GM20000 (cell line): Measurements from ENCODE around the gene RASSF5.

Source experiments
- DNase-seq: peaks from one replicate; pipeline ENCODE4 v3.0.0; 2012; ENCODE audit warnings: low spot score
- TF ChIP-seq, protein P1 (sequence below): IDR thresholded peaks from 2 replicates; pipeline ENCODE4 v1.5.1; 2012; ENCODE audit warnings: mild to moderate bottlenecking, control low read depth; ENCODE audit errors: extremely low read depth, missing control alignments

RASSF5 gene

DNA sequence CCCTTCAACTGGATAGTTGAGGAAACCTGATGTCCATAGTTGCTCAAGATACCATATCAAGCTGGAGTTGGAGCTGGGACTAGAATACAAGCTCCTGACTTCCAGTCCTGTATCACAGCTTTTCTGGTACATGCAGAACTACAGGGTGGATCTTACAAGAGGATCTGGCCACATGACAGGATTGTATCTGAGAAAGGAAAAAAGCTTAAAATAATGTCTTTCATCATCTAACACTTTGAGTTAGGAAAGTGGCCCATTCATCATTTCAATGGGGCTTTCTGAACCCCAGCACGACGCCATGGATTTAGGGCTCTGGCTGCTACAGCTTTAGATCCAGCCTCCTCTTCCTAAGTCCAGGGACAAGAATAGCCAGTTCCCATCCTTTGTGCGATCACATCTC, 46.9 kb downstream of the RASSF5 start:
- DNase-seq, result no peak
- TF ChIP-seq, protein P1, sequence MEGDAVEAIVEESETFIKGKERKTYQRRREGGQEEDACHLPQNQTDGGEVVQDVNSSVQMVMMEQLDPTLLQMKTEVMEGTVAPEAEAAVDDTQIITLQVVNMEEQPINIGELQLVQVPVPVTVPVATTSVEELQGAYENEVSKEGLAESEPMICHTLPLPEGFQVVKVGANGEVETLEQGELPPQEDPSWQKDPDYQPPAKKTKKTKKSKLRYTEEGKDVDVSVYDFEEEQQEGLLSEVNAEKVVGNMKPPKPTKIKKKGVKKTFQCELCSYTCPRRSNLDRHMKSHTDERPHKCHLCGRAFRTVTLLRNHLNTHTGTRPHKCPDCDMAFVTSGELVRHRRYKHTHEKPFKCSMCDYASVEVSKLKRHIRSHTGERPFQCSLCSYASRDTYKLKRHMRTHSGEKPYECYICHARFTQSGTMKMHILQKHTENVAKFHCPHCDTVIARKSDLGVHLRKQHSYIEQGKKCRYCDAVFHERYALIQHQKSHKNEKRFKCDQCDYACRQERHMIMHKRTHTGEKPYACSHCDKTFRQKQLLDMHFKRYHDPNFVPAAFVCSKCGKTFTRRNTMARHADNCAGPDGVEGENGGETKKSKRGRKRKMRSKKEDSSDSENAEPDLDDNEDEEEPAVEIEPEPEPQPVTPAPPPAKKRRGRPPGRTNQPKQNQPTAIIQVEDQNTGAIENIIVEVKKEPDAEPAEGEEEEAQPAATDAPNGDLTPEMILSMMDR, result no peak

DNA sequence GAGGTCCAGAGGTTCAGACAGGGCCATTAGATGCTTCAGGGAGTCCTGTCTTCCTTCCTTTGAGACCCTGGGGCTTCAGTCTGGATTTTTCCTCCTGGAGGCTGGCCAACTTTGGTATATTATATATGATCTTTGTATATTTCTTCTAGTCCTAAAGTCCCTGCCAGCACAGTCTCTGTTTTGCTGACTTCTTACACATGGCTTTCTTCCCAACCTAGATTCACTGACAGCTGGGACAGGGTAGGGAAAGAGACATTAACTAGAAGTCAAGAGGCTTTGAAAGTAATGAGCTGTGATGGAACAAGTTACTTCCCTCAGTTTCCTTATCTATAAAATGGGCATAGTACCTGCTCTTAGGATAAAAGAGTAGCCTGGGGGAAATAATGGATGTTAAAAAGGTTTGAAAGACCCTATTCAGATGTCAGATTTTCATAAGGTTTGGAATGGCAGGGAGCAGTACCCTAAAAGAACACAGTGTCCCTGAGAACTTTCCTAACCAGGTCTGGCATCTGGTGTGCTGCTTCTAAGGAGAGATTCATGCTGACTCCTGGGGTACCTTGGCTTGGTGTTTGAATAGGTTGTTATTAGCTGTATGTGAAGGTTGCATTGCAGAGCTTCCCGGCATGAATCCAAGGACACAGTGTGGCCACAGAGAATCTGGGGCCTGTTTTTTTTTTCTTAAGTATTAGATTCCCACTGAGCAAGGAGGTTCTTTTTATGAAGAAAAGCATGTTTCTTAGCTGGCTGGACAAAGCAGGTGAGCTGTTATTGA, 47.6 kb downstream of the RASSF5 start:
- TF ChIP-seq, protein P1, result no peak
- DNase-seq, result no peak

DNA sequence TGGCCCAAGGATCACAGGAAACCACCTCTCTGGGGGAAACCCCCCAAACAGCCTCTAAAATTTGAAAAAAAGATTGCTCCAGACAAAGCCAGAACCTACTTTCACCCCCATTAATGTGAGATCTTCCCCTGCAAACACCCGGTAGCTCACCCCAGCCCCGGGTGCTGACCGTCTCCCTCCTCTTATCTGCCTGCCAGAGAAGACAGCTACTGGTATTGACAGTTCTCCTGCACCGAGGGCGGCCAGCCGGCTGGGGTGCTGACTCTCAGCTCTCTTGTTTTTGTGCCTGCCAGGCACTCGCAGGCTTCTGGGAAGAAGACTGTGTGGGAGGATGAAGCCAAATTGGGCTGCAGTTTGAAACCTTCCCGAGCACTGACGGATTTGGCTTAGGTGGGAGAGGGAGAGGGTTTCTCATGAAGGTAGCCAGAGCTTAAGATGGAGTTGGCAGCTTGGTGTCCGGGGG, 48.2 kb downstream of the RASSF5 start:
- TF ChIP-seq, protein P1, result no peak
- DNase-seq, result peak; percentile 71

DNA sequence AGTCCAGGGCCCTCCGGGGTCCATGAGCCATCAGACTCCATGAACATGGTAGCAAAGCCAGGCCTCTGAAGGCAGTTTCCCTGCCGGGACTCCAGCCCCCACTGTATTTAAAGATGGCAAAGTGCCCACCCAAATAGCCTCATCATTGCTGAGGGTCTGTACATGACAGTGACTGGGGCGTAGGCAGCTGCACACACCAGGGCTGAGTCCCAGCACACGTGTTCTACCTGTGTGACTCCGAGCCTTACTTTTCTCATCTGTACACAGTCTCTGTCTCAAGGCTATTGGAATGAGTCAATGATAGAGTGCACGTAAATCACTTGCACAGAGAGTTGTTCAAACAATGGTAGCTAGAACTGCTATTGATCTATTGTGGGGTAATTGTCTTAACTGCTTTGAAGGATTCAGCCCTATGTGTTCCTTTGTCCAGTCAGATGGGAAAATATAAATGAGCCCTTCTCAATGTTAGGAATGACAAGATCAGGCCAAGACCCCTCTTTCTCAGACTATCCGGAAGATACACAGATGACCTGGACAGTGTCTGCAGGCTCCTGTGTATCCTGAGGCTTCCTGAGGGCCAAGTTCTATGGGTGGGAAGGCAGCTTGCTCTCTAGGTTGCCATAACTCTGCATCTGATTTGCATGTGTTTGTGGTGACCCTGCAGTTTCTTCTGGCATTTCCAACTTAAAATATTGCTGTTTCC, 48.9 kb downstream of the RASSF5 start:
- peak; percentile 68 for DNase-seq
- TF ChIP-seq, protein P1, result no peak

DNA sequence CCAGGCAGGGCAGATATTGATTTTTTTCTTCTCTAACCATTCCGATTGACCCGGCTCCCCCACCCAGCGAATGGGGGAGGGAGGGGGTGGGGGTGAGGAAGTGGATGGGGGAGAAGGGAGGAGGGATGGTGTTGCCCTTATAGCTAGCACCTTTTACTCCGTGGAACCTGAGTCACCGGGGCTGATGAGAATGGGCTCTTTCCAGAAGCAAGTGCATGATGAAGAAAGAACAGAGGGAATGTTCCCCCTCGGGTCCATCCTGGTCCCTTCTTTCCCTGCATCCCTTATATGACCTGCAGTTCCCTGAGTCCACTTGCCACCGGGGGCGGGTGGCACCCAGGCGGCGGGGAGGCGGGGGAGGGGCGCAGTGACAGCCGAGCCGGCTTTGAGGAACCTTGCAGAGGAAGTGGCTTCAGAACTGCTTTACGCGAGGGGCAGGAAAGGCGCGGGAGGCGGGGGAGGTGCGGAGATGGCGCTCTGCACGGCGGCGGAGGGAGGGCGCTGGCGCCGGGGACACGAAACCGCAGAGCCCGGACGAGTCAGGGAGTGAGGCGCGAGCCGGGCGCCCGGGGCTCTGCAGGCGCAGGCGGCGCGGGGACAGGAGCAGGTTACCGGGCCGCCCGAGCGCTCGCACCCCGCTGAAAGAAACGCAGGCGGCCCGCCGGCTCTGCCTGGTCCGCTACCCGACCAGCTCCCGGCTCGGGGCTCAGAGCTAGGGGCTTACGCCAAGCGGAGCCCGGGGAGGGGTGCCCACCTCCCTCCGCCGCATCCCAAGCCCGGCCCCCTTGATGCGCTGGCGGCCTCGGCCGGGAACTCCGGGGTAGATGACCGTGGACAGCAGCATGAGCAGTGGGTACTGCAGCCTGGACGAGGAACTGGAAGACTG, 49.7 kb downstream of the RASSF5 start:
- TF ChIP-seq, protein P1, result no peak

DNA sequence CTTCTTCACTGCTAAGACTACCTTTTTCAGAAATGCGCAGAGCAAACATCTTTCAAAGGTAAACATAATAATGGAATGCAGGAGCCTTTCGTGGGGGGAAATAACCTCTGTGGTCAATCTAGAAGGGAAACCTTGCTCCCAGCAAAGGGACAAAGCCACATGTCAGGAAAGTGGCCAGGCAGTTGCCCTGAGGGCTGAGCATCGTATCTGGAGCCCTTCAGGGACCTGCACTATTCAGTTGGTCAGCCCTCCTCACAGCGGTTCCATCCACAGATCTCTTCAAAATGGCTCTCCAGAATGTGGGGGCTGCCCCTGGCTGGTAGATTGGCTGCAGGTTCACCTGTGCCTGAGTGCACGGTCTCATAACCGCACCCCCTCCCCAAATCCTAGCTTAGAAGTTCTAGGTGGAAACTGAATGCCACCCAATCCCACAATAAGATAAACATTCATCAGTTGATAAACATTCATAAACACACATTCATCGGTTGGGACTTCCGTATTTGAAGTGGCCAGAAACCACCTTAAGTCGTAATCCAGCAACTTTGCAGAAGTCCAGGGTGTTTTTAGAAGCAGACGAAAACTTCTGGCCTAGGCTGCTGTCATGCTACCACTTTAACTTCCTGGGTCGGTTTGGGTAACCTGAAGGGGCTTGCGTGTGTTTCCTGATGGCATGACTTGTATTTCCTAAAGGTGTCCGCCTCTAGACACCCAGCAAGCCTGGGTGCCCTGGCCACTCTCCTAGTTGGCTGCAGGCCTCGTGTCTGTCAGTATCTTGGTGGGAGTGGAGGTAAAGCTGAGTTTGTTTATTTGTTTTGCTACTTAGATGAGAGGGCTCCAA, 50.5 kb downstream of the RASSF5 start:
- DNase-seq, result peak; percentile 39
- TF ChIP-seq, protein P1, result no peak

More for the DNA sequence above, 49.7 kb downstream of the RASSF5 start:
- DNase-seq, result peak; percentile 80
